HEK293 (cell line): ENCODE measurements around the gene CSF1.

Experiments
- CTCF ChIA-PET: fragments of 350-600 bp; formaldehyde crosslinking; extraction: SDS; loops from one replicate; lab custom pipeline; 2021; ENCODE audit warnings: antibody characterized with exemption; lab: Yijun Ruan, JAX
- POLR2A ChIA-PET: fragments of 300-600 bp; formaldehyde crosslinking; extraction: SDS; loops from one replicate; lab custom pipeline; 2020; ENCODE audit warnings: antibody characterized with exemption, inconsistent platforms; lab: Yijun Ruan, JAX
- H3K27ac ChIP-seq: fragments of 200-500 bp; sonication (Bioruptor generic); 2 replicates; pipeline ENCODE4 v1.5.1; 2014; ENCODE audit warnings: low read depth, low read length, control low read depth, inconsistent platforms; ENCODE audit errors: extremely low read depth
- H3K36me3 ChIP-seq, 2 experiments: fragments of 200-500 bp in 1 of 2; sonication (Bioruptor generic) in 1 of 2; 1 replicate in 1 of 2; 2 replicates in 1 of 2; pipeline ENCODE4 v1.5.1; 2014 to 2017; ENCODE audit warnings: inconsistent platforms in 2 of 2, low read length in 2 of 2; ENCODE audit not compliant: control insufficient read depth in 2 of 2, insufficient read depth in 1 of 2
- H3K4me1 ChIP-seq: fragments of 200-500 bp; sonication (Bioruptor generic); 2 replicates; pipeline ENCODE4 v1.5.1; 2014; ENCODE audit warnings: mild to moderate bottlenecking, low read length, inconsistent platforms; ENCODE audit not compliant: control insufficient read depth, insufficient read depth
- H3K4me3 ChIP-seq: 2 replicates; pipeline ENCODE4 v1.5.1; 2011; ENCODE audit warnings: low read depth, mild to moderate bottlenecking, control low read depth, low read length, moderate library complexity
- H3K9me3 ChIP-seq: fragments of 200-500 bp; sonication (Bioruptor generic); 2 replicates; pipeline ENCODE4 v1.5.1; 2014; ENCODE audit warnings: low read depth, low read length, inconsistent platforms; ENCODE audit not compliant: control insufficient read depth, insufficient read depth
- GFI1B ChIP-seq: fragments of 450-650 bp; formaldehyde crosslinking; IDR thresholded peaks from 2 replicates; pipeline ENCODE4 v1.5.1; 2016; ENCODE audit warnings: missing biosample characterization, missing genetic modification characterization
- IKZF3 ChIP-seq: fragments of 450-650 bp; IDR thresholded peaks from 2 replicates; pipeline ENCODE4 v1.5.0; 2018; ENCODE audit warnings: missing biosample characterization, mild to moderate bottlenecking, missing genetic modification characterization, moderate library complexity
- INSM2 ChIP-seq: fragments of 450-650 bp; formaldehyde crosslinking; IDR thresholded peaks from 2 replicates; pipeline ENCODE4 v1.5.1; 2016; ENCODE audit warnings: missing biosample characterization, missing genetic modification characterization
- MYNN ChIP-seq: fragments of 450-650 bp; formaldehyde crosslinking; IDR thresholded peaks from 2 replicates; pipeline ENCODE4 v1.5.1; 2016; ENCODE audit warnings: missing biosample characterization, missing genetic modification characterization, borderline replicate concordance
- PRDM4 ChIP-seq: fragments of 450-650 bp; formaldehyde crosslinking; IDR thresholded peaks from 2 replicates; pipeline ENCODE4 v1.5.1; 2017; ENCODE audit warnings: missing biosample characterization, missing genetic modification characterization
- REST ChIP-seq: fragments of 450-650 bp; formaldehyde crosslinking; IDR thresholded peaks from 2 replicates; pipeline ENCODE4 v1.5.1; 2016; ENCODE audit warnings: missing biosample characterization, missing genetic modification characterization
- TRIM28 ChIP-seq: IDR thresholded peaks from 2 replicates; pipeline ENCODE4 v1.6.1; 2011; ENCODE audit warnings: low read length, control low read depth, borderline replicate concordance
- WT1 ChIP-seq: fragments of 450-650 bp; formaldehyde crosslinking; IDR thresholded peaks from 2 replicates; pipeline ENCODE4 v1.5.1; 2016; ENCODE audit warnings: missing biosample characterization, missing genetic modification characterization
- ZNF10 ChIP-seq: fragments of 450-650 bp; formaldehyde crosslinking; IDR thresholded peaks from 2 replicates; pipeline ENCODE4 v1.5.1; 2017; ENCODE audit warnings: missing biosample characterization, missing genetic modification characterization
- ZNF114 ChIP-seq: fragments of 450-650 bp; formaldehyde crosslinking; IDR thresholded peaks from 2 replicates; pipeline ENCODE4 v1.5.0; 2017; ENCODE audit warnings: missing biosample characterization, missing genetic modification characterization
- ZNF140 ChIP-seq: fragments of 450-650 bp; formaldehyde crosslinking; IDR thresholded peaks from 2 replicates; pipeline ENCODE4 v1.5.1; 2016; ENCODE audit warnings: missing biosample characterization, missing genetic modification characterization
- ZNF16 ChIP-seq: fragments of 450-650 bp; formaldehyde crosslinking; IDR thresholded peaks from 2 replicates; pipeline ENCODE4 v1.5.1; 2016; ENCODE audit warnings: low read depth, missing biosample characterization, missing genetic modification characterization
- ZNF266 ChIP-seq: fragments of 450-650 bp; formaldehyde crosslinking; IDR thresholded peaks from 2 replicates; pipeline ENCODE4 v1.5.1; 2016; ENCODE audit warnings: missing biosample characterization, missing genetic modification characterization, low read depth
- ZNF37A ChIP-seq: fragments of 450-650 bp; IDR thresholded peaks from 2 replicates; pipeline ENCODE4 v1.5.1; 2018; ENCODE audit warnings: missing biosample characterization, missing genetic modification characterization
- ZNF416 ChIP-seq: fragments of 450-650 bp; formaldehyde crosslinking; IDR thresholded peaks from 2 replicates; pipeline ENCODE4 v1.5.1; 2016; ENCODE audit warnings: missing biosample characterization, missing genetic modification characterization
- ZNF561 ChIP-seq: fragments of 450-650 bp; IDR thresholded peaks from 2 replicates; pipeline ENCODE4 v1.5.1; 2018; ENCODE audit warnings: missing biosample characterization, missing genetic modification characterization, borderline replicate concordance
- ZNF585B ChIP-seq: fragments of 450-650 bp; formaldehyde crosslinking; IDR thresholded peaks from 2 replicates; pipeline ENCODE4 v1.5.1; 2016; ENCODE audit warnings: missing biosample characterization, missing genetic modification characterization
- ZNF623 ChIP-seq: fragments of 450-650 bp; formaldehyde crosslinking; IDR thresholded peaks from 2 replicates; pipeline ENCODE4 v1.5.1; 2016; ENCODE audit warnings: missing biosample characterization, missing genetic modification characterization
- ZNF624 ChIP-seq: fragments of 450-650 bp; formaldehyde crosslinking; IDR thresholded peaks from 2 replicates; pipeline ENCODE4 v1.5.1; 2017; ENCODE audit warnings: missing biosample characterization, missing genetic modification characterization
- ZNF777 ChIP-seq: fragments of 450-650 bp; formaldehyde crosslinking; IDR thresholded peaks from 2 replicates; pipeline ENCODE4 v1.5.1; 2017; ENCODE audit warnings: missing biosample characterization, missing genetic modification characterization, borderline replicate concordance
- ZNF792 ChIP-seq: fragments of 450-650 bp; formaldehyde crosslinking; IDR thresholded peaks from 2 replicates; pipeline ENCODE4 v1.5.1; 2016; ENCODE audit warnings: missing biosample characterization, missing genetic modification characterization
- ZSCAN30 ChIP-seq: fragments of 450-650 bp; IDR thresholded peaks from 2 replicates; pipeline ENCODE4 v1.5.1; 2018; ENCODE audit warnings: missing biosample characterization, mild to moderate bottlenecking, missing genetic modification characterization, moderate library complexity
- TF ChIP-seq, protein P1 (sequence below): fragments of 450-650 bp; formaldehyde crosslinking; IDR thresholded peaks from 2 replicates; pipeline ENCODE4 v1.5.1; 2016; ENCODE audit warnings: missing biosample characterization, missing genetic modification characterization

The CSF1 gene

DNA sequence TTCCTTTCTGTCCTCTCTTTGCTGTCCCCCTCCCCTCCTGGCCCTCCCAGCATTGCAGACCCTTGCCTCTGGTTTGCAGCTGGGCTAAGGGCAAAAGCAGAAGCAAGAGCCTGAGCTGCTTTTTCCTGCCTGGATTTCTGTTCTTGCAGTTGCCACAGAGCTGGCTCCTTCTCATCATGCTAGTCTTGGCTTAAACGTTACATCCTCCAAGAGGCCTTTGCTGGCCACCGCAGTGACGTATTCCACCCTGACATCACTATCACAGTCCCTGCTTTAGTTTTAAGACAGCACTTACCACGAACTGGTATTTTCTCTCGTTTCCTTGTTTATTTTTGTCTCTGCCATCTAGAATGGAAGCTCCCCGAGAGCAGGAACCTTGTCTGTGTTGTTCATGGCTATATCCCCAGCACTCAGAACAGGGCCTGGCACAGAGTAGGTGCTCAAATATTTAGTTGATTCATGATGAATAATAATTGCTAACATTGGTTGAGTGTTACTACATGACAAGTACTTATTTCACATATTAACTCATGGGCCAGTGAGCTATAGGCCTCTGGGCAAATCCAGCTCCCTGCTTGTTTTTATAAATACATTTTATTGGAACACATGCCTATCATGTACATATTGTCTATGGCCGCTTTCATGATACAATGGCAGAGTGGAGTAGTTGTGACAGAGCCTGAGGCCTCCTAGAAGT lies 13.2 kb upstream of the CSF1 start:
- TF ChIP-seq GFI1B (tag by site-specific recombination) (no peak), ZNF266 (tag by site-specific recombination) (no peak), ZNF777 (no peak), INSM2 (tag by site-specific recombination) (no peak)
- TF ChIP-seq, all 188 proteins: peak for 0
- Histone ChIP-seq H3K9me3 (no peaks in the 10 kb centered on the region), H3K27ac (no peak overlapping the region), H3K36me3 (no peaks in the 10 kb centered on the region), H3K4me3 (no peak overlapping the region), H3K4me1 (no peaks in the 10 kb centered on the region)
- ChIA-PET CTCF (interaction anchor here (0.6 to 0.9 kb wide), 4 partner anchors 107 to 227 kb away, joined by 3 read pairs; no protein-coding TSS in a partner anchor), POLR2A (interaction anchor here (1.1 kb wide), 1 partner anchor 14 kb away, joined by 3 read pairs; no protein-coding TSS in a partner anchor)

DNA sequence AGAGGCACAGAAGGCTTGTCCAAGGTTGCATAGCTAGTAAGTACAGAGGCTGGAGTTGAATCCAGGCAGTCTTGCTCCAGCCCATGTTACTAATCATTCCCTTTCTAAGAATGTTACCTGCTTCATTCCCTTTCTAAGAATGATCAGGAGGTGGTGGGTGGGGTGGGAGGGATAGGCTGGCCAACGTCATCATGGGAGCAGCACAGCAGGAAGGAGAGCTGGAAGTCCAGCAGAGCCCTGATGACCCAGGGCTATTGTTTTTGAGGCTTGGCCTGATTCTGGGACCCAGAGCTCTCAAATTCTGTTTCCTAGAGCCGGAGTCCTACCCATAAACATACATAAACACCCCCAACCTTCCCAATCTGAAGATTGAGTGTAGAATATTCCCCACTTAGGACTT lies 11.8 kb upstream of the CSF1 start:
- ChIA-PET CTCF (no interaction called here), POLR2A (no interaction called here)
- Histone ChIP-seq H3K4me1 (no peaks in the 10 kb centered on the region), H3K4me3 (no peak overlapping the region), H3K36me3 (no peaks in the 10 kb centered on the region), H3K9me3 (no peaks in the 10 kb centered on the region), H3K27ac (no peak overlapping the region)
- no peak for TF ChIP-seq ZNF416 (tag by site-specific recombination)
- no peak for TF ChIP-seq MYNN (tag by site-specific recombination)
- no peak for TF ChIP-seq ZNF623
- TF ChIP-seq REST (tag by site-specific recombination) = no peak
- no peak for TF ChIP-seq ZNF624
- TF ChIP-seq ZNF585B (tag by site-specific recombination) = no peak
- TF ChIP-seq IKZF3 (tag by site-specific recombination) = no peak
- no peak for TF ChIP-seq ZNF37A
- TF ChIP-seq, protein P1, sequence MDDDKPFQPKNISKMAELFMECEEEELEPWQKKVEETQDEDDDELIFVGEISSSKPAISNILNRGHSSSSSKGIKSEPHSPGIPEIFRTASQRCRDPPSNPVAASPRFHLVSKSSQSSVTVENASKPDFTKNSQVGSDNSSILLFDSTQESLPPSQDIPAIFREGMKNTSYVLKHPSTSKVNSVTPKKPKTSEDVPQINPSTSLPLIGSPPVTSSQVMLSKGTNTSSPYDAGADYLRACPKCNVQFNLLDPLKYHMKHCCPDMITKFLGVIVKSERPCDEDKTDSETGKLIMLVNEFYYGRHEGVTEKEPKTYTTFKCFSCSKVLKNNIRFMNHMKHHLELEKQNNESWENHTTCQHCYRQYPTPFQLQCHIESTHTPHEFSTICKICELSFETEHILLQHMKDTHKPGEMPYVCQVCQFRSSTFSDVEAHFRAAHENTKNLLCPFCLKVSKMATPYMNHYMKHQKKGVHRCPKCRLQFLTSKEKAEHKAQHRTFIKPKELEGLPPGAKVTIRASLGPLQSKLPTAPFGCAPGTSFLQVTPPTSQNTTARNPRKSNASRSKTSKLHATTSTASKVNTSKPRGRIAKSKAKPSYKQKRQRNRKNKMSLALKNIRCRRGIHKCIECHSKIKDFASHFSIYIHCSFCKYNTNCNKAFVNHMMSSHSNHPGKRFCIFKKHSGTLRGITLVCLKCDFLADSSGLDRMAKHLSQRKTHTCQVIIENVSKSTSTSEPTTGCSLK = no peak
- no peak for TF ChIP-seq TRIM28
- no peak for TF ChIP-seq ZNF140
- TF ChIP-seq ZNF10 (tag by site-specific recombination) = no peak
- TF ChIP-seq ZNF16 (tag by site-specific recombination) = no peak
- TF ChIP-seq ZSCAN30 (tag by site-specific recombination) = no peak
- TF ChIP-seq PRDM4 (tag by site-specific recombination) = no peak
- TF ChIP-seq WT1 (tag by site-specific recombination) = no peak
- no peak for TF ChIP-seq ZNF561 (tag by site-specific recombination)
- no peak for TF ChIP-seq ZNF114
- TF ChIP-seq ZNF792 (tag by site-specific recombination) = no peak
